Thoracic aorta (tissue), 2 donors: ENCODE data around the gene CBX4. TPM values are rescaled to one million over a fixed set of nuclear protein-coding genes. Genes with fewer than 3 reads are reported as not detected.
A peak's percentile ranks its signal among the peaks of the same experiment; 100 is the strongest.

Experiments used
- ATAC-seq: fragments of 150-250 bp; one replicate; pipeline ENCODE4 v1.8.0; 2017; ENCODE audit warnings: low read depth; ENCODE audit not compliant: insufficient number of reproducible peaks, low FRiP score
- DNase-seq: peaks from one replicate; pipeline ENCODE4 v3.0.0-alpha.2; 2020; ENCODE audit warnings: low spot score
- H3K27ac ChIP-seq, 2 donors: fragments of 200-600 bp; sonication (generic); 1 replicate in 1 of 2; 2 replicates in 1 of 2; pipeline ENCODE4 v1.5.1; 2016; ENCODE audit warnings: mild to moderate bottlenecking in 2 of 2, moderate library complexity in 2 of 2
- H3K27me3 ChIP-seq: fragments of 200-600 bp; sonication (generic); replicated peaks from 2 replicates; pipeline ENCODE4 v1.6.0; 2016; ENCODE audit warnings: mild to moderate bottlenecking; ENCODE audit not compliant: insufficient read depth
- H3K36me3 ChIP-seq: fragments of 200-600 bp; sonication (generic); one replicate; pipeline ENCODE4 v1.5.1; 2016
- H3K4me1 ChIP-seq, 2 donors: fragments of 200-600 bp; sonication (generic); 1 replicate in 1 of 2; 2 replicates in 1 of 2; pipeline versions ENCODE4 v1.5.1 to v1.6.0; 2016; ENCODE audit warnings: low read depth in 2 of 2, mild to moderate bottlenecking in 1 of 2; ENCODE audit not compliant: control insufficient read depth in 1 of 2
- H3K4me3 ChIP-seq: fragments of 200-600 bp; sonication (generic); 2 replicates; pipeline ENCODE4 v1.5.1; 2016; ENCODE audit warnings: mild to moderate bottlenecking
- H3K9me3 ChIP-seq: fragments of 200-600 bp; sonication (generic); 2 replicates; pipeline ENCODE4 v1.5.1; 2016
- CTCF ChIP-seq: fragments of 200-600 bp; sonication (generic); IDR thresholded peaks from one replicate; pipeline ENCODE4 v1.5.1; 2019; ENCODE audit warnings: antibody characterized with exemption
- total RNA-seq, 2 donors: library from RNA; depleted of rRNA; stranded (reverse); fragments of >200 nt; gene quantifications; one replicate each; pipeline versions ENCODE4 v1.1.0 to v1.2.3, GENCODE V29; 2016

CBX4 gene
- total RNA-seq, 2 donors from 2014 or later, result 6.2 to 10.4 TPM

DNA sequence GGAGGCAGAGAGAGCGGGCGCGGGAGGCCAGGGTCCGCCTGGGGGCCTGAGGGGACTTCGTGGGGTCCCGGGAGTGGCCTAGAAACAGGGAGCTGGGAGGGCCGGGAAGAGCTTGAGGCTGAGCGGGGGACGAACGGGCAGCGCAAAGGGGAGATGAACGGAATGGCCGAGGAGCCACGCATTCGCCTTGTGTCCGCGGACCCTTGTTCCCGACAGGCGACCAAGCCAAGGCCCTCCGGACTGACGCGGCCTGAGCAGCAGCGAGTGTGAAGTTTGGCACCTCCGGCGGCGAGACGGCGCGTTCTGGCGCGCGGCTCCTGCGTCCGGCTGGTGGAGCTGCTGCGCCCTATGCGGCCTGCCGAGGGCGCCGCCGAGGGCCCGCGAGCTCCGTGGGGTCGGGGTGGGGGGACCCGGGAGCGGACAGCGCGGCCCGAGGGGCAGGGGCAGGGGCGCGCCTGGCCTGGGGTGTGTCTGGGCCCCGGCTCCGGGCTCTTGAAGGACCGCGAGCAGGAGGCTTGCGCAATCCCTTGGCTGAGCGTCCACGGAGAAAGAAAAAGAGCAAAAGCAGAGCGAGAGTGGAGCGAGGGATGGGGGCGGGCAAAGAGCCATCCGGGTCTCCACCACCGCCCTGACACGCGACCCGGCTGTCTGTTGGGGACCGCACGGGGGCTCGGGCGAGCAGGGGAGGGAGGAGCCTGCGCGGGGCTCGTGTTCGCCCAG is 1.2 kb upstream of the CBX4 start:
- H3K36me3 ChIP-seq, result peaks cover 4% of the 10 kb centered on the region
- peak overlapping the region; percentile 90 for H3K4me3 ChIP-seq
- H3K4me1 ChIP-seq, result peaks cover 51 to 76% of the 10 kb centered on the region in 2 donors
- no peak overlapping the region for H3K27ac ChIP-seq
- no peak for ATAC-seq
- TF ChIP-seq CTCF, result no peak
- DNase-seq, result no peak
- peaks cover 27% of the 10 kb centered on the region for H3K27me3 ChIP-seq
- H3K9me3 ChIP-seq, result no peaks in the 10 kb centered on the region

GRCh38 chr17:79838522-79839274 is 542 bp downstream of the CBX4 start:
- ATAC-seq (peak; percentile 11), DNase-seq (no peak)
- peaks cover 27% of the 10 kb centered on the region for H3K27me3 ChIP-seq
- H3K36me3 ChIP-seq, result peaks cover 19% of the 10 kb centered on the region
- peak overlapping the region; percentile 90 for H3K4me3 ChIP-seq
- H3K9me3 ChIP-seq, result no peaks in the 10 kb centered on the region
- peaks cover 37 to 62% of the 10 kb centered on the region in 2 donors for H3K4me1 ChIP-seq
- TF ChIP-seq CTCF, result no peak
- H3K27ac ChIP-seq, result peak overlapping the region; percentile 76 to 88

DNA sequence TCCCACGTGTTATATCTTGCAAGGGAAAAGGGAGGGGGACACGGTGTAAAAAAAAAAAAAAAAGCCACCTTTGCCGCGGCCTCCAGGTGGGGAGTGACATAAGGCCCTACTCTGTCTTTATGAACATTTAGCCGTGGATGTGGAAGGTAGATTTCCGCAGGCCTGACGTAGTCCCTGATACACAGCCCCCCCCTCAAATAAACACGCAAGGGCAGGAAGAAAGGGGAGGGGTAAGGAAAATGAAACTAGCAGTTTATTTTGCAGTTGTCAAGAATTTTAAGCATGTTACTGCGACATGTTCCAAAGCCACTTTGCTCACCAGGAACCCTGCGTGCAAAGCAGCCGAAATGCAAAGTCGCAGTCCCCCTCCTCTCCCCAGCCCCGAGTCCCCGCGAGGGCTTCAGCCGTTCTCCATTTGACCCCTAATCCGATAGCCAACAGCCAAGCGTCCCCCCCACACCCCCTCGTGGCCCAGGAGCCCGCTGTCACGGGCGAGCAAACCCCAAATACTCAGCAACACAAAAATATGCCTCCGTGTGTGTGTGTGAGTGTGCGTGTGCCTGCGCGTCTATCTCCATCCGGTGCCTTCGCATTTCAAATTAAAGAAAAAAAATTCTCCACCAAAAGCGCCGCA is 1.2 kb downstream of the CBX4 start:
- H3K36me3 ChIP-seq, result peaks cover 19% of the 10 kb centered on the region
- no peaks in the 10 kb centered on the region for H3K9me3 ChIP-seq
- no peak for ATAC-seq
- no peak for DNase-seq
- H3K27ac ChIP-seq, result peak overlapping the region; percentile 76 to 88
- TF ChIP-seq CTCF, result no peak
- H3K4me3 ChIP-seq, result peak overlapping the region; percentile 90
- peaks cover 24% of the 10 kb centered on the region for H3K27me3 ChIP-seq
- H3K4me1 ChIP-seq, result peaks cover 32 to 55% of the 10 kb centered on the region in 2 donors

DNA sequence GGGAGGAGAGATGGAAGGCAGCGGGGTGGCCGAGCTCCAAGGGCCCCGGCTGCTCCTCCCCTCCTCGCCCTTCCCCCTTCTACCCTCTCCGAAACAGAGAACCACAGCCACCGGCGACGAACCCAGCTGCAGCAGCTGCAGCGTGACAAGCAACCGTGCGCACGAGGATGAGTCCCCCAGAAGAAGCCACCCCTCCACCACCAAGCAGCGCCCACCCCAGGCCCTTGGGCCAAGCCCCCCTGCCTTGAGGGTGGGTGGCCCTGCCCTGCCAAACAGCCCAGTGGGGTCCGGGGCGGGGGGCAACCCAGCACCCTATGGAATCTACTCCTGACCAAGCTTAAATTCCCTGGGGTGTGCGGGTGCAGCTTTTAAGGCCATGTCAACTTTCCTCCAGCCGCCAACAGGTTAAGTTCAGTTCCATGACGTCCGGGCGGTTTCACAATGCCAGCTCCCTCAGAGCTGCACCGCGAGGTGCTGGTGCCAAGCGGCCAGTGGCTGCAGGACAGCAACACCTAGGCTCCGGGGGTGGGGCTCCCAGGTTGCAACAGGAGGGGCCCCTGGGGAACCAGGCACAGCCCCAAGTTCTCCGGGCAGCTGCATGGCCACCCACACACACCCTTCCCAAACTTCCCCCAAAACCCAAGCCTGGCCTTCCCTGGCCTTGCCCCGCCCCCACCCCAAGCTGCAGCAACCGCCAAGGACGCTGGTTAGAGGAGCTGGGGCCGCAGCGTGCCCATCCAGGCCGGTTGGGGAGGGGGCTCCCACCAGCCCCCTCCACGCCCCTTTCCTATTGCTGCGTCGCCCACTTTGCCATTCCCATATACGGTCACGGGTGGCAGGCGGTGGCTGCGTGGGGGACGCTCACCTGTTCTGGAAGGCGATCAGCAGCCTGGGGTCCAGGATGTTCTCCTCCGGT is 2.0 kb downstream of the CBX4 start:
- H3K27me3 ChIP-seq, result peaks cover 17% of the 10 kb centered on the region
- peak overlapping the region; percentile 90 for H3K4me3 ChIP-seq
- no peaks in the 10 kb centered on the region for H3K9me3 ChIP-seq
- DNase-seq (no peak), ATAC-seq (no peak)
- H3K4me1 ChIP-seq, result peaks cover 39 to 54% of the 10 kb centered on the region in 2 donors
- TF ChIP-seq CTCF, result no peak
- H3K36me3 ChIP-seq, result peaks cover 19% of the 10 kb centered on the region
- H3K27ac ChIP-seq, result no peak overlapping the region
